ENCODE data around the gene WSCD1.

Gene WSCD1

DNA sequence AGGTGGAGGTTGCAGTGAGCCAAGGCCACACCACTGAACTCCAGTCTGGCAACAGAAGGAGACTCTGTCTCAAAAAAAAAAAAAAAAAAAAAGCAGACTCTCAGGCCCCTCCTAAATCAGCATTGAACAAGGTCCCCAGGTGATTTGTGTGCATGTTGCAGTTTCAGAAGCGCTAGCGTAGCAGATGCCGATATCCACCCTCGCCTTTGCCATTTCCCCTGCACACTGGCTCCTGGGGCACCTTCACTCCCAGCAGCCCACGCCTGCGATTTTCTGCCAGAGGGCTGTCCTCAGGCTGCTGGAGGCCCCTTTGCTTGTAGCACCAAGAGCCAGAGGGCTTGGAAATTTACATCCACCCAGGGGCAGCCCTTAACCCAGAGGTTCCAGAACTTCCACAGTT lies 95.6 kb downstream of the WSCD1 start:
- Histone ChIP-seq H3K36me3 (replicated peaks; ENCODE audit: low read depth, low read length) (no peaks in the 10 kb centered on the region), H4K20me1 (ENCODE audit: insufficient read depth, low read length) (no peaks in the 10 kb centered on the region), H3K79me2 (ENCODE audit: low read length) (no peaks in the 10 kb centered on the region), H3K9me3 (ENCODE audit: insufficient read depth, low read length) (no peaks in the 10 kb centered on the region), H2AFZ (ENCODE audit: low read depth, low read length) (no peak overlapping the region), H3K4me3 (ENCODE audit: low read length) (no peak overlapping the region), H3K4me1 (ENCODE audit: low read length) (no peaks in the 10 kb centered on the region), H3K9ac (ENCODE audit: low read length) (no peak overlapping the region), H3K27me3 (ENCODE audit: low read depth, low read length) (no peaks in the 10 kb centered on the region), H3K4me2 (ENCODE audit: low read length) (no peak overlapping the region), H3K27ac (ENCODE audit: low read length) (no peak overlapping the region)
- no peak for TF ChIP-seq EZH2phosphoT487 (IDR thresholded peaks at IDR 0.05; ENCODE audit: low read depth)
- TF ChIP-seq, protein P1, sequence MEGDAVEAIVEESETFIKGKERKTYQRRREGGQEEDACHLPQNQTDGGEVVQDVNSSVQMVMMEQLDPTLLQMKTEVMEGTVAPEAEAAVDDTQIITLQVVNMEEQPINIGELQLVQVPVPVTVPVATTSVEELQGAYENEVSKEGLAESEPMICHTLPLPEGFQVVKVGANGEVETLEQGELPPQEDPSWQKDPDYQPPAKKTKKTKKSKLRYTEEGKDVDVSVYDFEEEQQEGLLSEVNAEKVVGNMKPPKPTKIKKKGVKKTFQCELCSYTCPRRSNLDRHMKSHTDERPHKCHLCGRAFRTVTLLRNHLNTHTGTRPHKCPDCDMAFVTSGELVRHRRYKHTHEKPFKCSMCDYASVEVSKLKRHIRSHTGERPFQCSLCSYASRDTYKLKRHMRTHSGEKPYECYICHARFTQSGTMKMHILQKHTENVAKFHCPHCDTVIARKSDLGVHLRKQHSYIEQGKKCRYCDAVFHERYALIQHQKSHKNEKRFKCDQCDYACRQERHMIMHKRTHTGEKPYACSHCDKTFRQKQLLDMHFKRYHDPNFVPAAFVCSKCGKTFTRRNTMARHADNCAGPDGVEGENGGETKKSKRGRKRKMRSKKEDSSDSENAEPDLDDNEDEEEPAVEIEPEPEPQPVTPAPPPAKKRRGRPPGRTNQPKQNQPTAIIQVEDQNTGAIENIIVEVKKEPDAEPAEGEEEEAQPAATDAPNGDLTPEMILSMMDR (IDR thresholded peaks at IDR 0.05; ENCODE audit: low read depth, low read length), result no peak

DNA sequence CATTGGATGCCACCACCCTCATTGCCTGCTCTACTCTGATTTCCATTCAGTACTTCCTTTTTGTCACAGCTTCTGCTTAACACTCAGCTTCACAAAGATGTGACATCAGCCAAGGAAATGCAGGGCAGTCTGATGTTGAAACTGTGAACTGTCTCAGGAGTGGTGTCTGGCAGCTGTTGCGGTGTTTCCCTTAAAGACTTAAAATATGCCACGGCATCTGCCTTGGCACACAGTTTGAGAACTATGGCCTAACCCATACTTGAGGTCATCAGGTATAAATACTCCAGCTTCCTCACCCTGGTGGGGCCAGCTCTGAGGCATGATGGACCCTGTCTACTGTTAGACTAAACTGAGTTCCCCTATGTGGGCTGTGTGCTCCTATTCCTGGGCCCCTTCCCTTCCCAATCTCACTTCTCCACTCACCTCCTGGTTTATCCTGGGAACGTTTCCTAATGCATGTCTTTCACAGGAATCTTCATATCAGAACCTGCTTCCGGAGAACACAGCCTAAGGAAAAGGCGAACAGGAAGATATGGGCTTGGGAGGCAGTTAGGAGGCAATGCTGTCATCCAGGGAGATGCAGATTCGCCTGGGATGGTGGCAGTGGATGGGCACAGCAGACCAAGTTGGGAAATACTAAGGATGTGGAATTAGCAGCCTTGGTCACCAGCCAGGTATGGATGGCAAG lies 96.5 kb downstream of the WSCD1 start:
- no peaks in the 10 kb centered on the region for H4K20me1 ChIP-seq (ENCODE audit: insufficient read depth, low read length)
- no peak overlapping the region for H3K4me2 ChIP-seq (ENCODE audit: low read length)
- H3K4me3 ChIP-seq (ENCODE audit: low read length), result no peak overlapping the region
- H3K4me1 ChIP-seq (ENCODE audit: low read length), result no peaks in the 10 kb centered on the region
- H3K79me2 ChIP-seq (ENCODE audit: low read length), result no peaks in the 10 kb centered on the region
- H3K27ac ChIP-seq (ENCODE audit: low read length), result no peak overlapping the region
- no peaks in the 10 kb centered on the region for H3K27me3 ChIP-seq (ENCODE audit: low read depth, low read length)
- no peak overlapping the region for H3K9ac ChIP-seq (ENCODE audit: low read length)
- H3K9me3 ChIP-seq (ENCODE audit: insufficient read depth, low read length), result no peaks in the 10 kb centered on the region
- H3K36me3 ChIP-seq (replicated peaks; ENCODE audit: low read depth, low read length), result no peaks in the 10 kb centered on the region
- no peak overlapping the region for H2AFZ ChIP-seq (ENCODE audit: low read depth, low read length)
- TF ChIP-seq, protein P1 (IDR thresholded peaks at IDR 0.05; ENCODE audit: low read depth, low read length), result no peak
- TF ChIP-seq EZH2phosphoT487 (IDR thresholded peaks at IDR 0.05; ENCODE audit: low read depth), result no peak

DNA sequence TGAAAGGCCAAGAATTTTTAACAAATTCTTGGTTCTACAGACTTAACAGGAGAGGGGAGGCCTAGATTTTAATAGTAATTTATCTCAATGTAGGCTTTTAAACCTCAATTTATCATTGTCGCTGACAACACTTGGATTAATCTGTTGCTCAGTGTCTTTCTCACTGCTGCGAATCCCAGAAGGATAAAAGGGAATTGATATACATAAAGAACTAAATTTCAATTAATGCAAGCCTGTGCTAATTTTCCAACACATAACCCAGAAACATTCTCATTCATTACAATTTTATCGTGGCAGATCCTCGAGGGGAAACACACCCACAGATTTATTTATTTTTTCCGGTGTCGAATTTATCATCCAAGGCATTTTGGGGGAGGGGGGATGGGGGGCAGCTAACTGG lies 98.1 kb downstream of the WSCD1 start:
- H3K4me2 ChIP-seq (ENCODE audit: low read length), result no peak overlapping the region
- no peaks in the 10 kb centered on the region for H3K4me1 ChIP-seq (ENCODE audit: low read length)
- H3K36me3 ChIP-seq (replicated peaks; ENCODE audit: low read depth, low read length), result no peaks in the 10 kb centered on the region
- H3K9me3 ChIP-seq (ENCODE audit: insufficient read depth, low read length), result no peaks in the 10 kb centered on the region
- no peak overlapping the region for H3K9ac ChIP-seq (ENCODE audit: low read length)
- no peak for TF ChIP-seq EZH2phosphoT487 (IDR thresholded peaks at IDR 0.05; ENCODE audit: low read depth)
- TF ChIP-seq, protein P1 (IDR thresholded peaks at IDR 0.05; ENCODE audit: low read depth, low read length), result no peak
- H3K27ac ChIP-seq (ENCODE audit: low read length), result no peak overlapping the region
- H2AFZ ChIP-seq (ENCODE audit: low read depth, low read length), result no peak overlapping the region
- H3K27me3 ChIP-seq (ENCODE audit: low read depth, low read length), result no peaks in the 10 kb centered on the region
- H3K4me3 ChIP-seq (ENCODE audit: low read length), result no peak overlapping the region
- H3K79me2 ChIP-seq (ENCODE audit: low read length), result no peaks in the 10 kb centered on the region
- H4K20me1 ChIP-seq (ENCODE audit: insufficient read depth, low read length), result no peaks in the 10 kb centered on the region

DNA sequence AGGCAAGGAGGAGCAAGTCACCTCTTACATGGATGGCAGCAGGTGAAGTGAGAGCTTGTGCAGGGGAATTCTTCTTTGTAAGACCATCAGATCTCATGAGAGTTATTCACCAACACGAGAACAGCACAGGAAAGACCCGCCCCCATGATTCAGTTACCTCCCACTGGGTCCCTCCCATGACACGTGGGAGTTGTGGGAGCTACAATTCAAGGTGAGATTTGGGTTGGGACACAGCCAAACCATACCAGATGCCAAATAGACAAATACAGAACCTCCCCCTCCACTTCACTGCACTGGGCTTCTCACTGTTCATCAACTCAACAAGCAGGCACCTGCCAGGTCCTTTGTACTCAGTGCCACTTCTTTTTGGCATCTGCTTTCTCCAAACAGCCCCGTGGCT lies 100.2 kb downstream of the WSCD1 start:
- Histone ChIP-seq H3K9ac (ENCODE audit: low read length) (no peak overlapping the region), H4K20me1 (ENCODE audit: insufficient read depth, low read length) (no peaks in the 10 kb centered on the region), H3K9me3 (ENCODE audit: insufficient read depth, low read length) (no peaks in the 10 kb centered on the region), H2AFZ (ENCODE audit: low read depth, low read length) (no peak overlapping the region), H3K36me3 (replicated peaks; ENCODE audit: low read depth, low read length) (no peaks in the 10 kb centered on the region), H3K79me2 (ENCODE audit: low read length) (no peaks in the 10 kb centered on the region), H3K4me1 (ENCODE audit: low read length) (no peaks in the 10 kb centered on the region), H3K4me3 (ENCODE audit: low read length) (no peak overlapping the region), H3K27ac (ENCODE audit: low read length) (no peak overlapping the region), H3K27me3 (ENCODE audit: low read depth, low read length) (no peaks in the 10 kb centered on the region), H3K4me2 (ENCODE audit: low read length) (no peak overlapping the region)
- TF ChIP-seq EZH2phosphoT487 (IDR thresholded peaks at IDR 0.05; ENCODE audit: low read depth), result no peak
- TF ChIP-seq, protein P1 (IDR thresholded peaks at IDR 0.05; ENCODE audit: low read depth, low read length), result no peak
